Ovary (tissue), 9 donors: ENCODE results near the gene GAMT. TPM values are rescaled to one million over a fixed set of nuclear protein-coding genes. Genes with fewer than 3 reads are reported as not detected.

Experiments
- DNase-seq, 5 donors: peaks; one replicate each; pipeline ENCODE4 v3.0.0-alpha.2; 2019 to 2020
- H3K27ac ChIP-seq, 2 donors: fragments of 200-600 bp; one replicate each; pipeline versions ENCODE4 v1.5.1 to v1.8.0; 2019 to 2022
- H3K27me3 ChIP-seq: fragments of 200-600 bp; one replicate; pipeline ENCODE4 v1.8.0; 2022
- H3K36me3 ChIP-seq: fragments of 200-600 bp; sonication (generic); one replicate; pipeline ENCODE4 v1.5.1; 2019
- H3K4me1 ChIP-seq: one replicate; pipeline ENCODE4 v1.8.1; 2013; ENCODE audit warnings: mild to moderate bottlenecking, moderate library complexity; ENCODE audit not compliant: insufficient read depth
- H3K4me3 ChIP-seq: fragments of 200-600 bp; sonication (generic); one replicate; pipeline ENCODE4 v1.5.1; 2017
- H3K9me3 ChIP-seq, 2 donors: fragments of 200-600 bp in 1 of 2; sonication (generic) in 1 of 2; one replicate each; pipeline versions ENCODE4 v1.5.1 to v1.8.1; 2013 to 2019; ENCODE audit warnings: mild to moderate bottlenecking in 1 of 2, moderate library complexity in 1 of 2
- CTCF ChIP-seq, 3 donors: fragments of 450-650 bp in 2 of 3; fragments of 200-600 bp in 1 of 3; IDR thresholded peaks; one replicate each; pipeline versions ENCODE4 v1.5.1 to v1.8.0; 2016 to 2022; ENCODE audit warnings: antibody characterized with exemption in 3 of 3, mild to moderate bottlenecking in 1 of 3
- EP300 ChIP-seq: sonication (generic); formaldehyde crosslinking; IDR thresholded peaks from one replicate; pipeline ENCODE4 v1.6.1; 2017; ENCODE audit warnings: antibody characterized with exemption
- POLR2A ChIP-seq: fragments of 450-650 bp; IDR thresholded peaks from one replicate; pipeline ENCODE4 v1.6.1; 2017; ENCODE audit warnings: antibody characterized with exemption, mild to moderate bottlenecking, moderate library complexity
- WGBS, 3 donors: extraction: QIAGEN DNeasy Blood & Tissue Kit in 1 of 3; methylation state at CpG; one replicate each; pipeline versions ENCODE4 v1.1.5 to v1.1.7; 2013 to 2017; 5-methylcytosine and 5-hydroxymethylcytosine counted together
- intact Hi-C, 4 donors: fragments of 100-400 bp; cut with DNase I; formaldehyde crosslinking; loops; one replicate each; pipeline versions ENCODE4 v1.11.0 to v1.15.1; 2022 to 2023
- polyA plus RNA-seq, 2 donors: library from polyadenylated mRNA; stranded (reverse); fragments of 200-250 nt in 1 of 2; fragments of 350-450 nt in 1 of 2; fragmentation: Illumina TruSeq in 1 of 2; extraction: RNeasy Lipid Tissue Mini Kit (QIAGEN cat#74804) in 1 of 2; gene quantifications; one replicate each; pipeline ENCODE4 v1.2.3, GENCODE V29; 2013 to 2014
- total RNA-seq, 7 donors: library from RNA; depleted of rRNA in 2 of 7; stranded (reverse); fragments of >200 nt in 2 of 7; fragmentation: NEBNext Ultra II Directional in 3 of 7; extraction: Animal tissue kit (Norgen Biotek cat#: 25700) in 3 of 7; gene quantifications; one replicate each; pipeline versions ENCODE4 v1.1.0 to v1.2.4, GENCODE V29; 2016 to 2023
- donor health status: DM: no; HTN: no; CAD: no; lungs with moderate emphysema.
- donor health status: DM: no; HTN: no; CAD: no.
- donor health status: Bipolar disorder and iron deficiency.
- donor health status: DM: yes; HTN: yes; CAD: no.
- donor health status: DM: no; HTN: no; CAD: no.
- donor health status: DM: yes; HTN: yes; CAD: no.

The GAMT gene
- total and polyA plus RNA-seq, 9 donors = 8.0 to 34.1 (median 17.0) TPM

DNA sequence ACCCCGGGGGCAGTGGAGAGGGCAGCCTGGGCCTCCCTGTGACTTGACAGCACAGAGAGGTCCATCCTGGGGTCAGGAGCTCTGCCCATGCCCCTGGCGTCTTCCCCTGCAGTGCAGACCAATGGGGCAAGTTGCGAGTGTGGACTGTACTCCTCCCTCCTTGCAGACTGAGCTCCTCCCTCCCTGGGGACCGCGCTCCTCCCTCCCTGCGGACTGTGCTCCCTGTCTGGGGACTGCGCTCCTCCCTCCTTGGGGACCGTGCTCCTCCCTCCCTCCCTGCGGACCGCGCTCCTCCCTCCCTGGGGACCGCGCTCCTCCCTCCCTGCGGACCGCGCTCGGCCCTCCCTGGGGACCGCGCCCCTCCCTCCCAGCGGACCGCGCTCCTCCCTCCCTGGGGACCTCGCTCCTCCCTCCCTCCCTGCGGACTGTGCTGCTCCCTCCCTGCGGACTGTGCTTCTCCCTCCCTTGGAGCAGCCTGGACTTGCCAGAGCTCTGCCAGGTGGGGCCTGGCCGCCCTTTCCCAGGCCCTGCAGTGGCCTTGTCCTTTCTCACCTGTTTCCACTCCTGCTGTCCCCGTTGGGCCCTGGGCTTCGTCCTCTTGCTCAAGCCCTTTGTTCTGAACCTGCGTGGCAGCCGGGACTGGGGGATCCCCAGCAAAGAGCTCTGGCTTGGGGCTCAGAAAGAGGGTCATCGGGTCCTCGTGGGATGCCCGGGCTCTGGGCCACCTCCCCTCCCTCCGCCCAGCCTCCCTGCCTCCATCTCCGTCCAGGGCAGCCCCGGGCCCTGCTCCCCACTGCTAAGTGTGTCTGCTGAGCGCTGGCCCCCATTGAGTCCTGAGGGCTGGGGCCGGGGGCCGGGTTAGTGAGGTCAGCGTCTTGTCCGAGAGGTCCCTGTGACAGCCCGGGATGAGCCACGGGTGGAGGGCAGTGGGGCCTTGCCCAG lies 6.8 kb downstream of the GAMT start:
- Histone ChIP-seq H3K36me3 (no peaks in the 10 kb centered on the region), H3K4me3 (no peak overlapping the region), H3K27ac (no peak overlapping the region), H3K27me3 (no peaks in the 10 kb centered on the region), H3K4me1 (no peaks in the 10 kb centered on the region), H3K9me3 (no peaks in the 10 kb centered on the region)
- TF ChIP-seq CTCF (IDR thresholded peaks at IDR 0.05) = no peak
- TF ChIP-seq POLR2A = no peak
- TF ChIP-seq EP300 = no peak
- no peak for DNase-seq
- intact Hi-C loops = no loop called here
- WGBS, 3 donors = 38 to 63% (median 41%) methylated on average over 30 to 43 of the region's 43 CpGs

DNA sequence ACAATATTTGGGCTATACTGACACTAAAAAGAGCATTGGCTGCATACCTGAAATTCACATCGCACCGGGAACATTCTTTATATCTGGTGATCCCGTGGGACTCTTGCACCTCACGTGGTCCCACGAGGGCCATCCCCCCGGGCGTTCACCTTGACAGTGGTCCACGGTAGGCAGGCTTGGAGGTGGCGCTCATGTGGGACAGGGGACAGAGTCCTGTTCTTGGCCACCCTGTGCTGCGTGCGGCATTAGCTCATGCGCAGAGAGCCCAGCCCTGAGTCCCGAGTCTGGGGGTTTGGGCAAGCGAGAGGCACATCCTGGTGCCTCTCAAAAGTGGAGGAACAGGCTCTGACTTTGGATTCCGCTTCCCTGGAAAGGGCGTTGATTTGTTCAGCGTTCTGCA lies 7.5 kb downstream of the GAMT start:
- H3K27ac ChIP-seq = no peak overlapping the region
- H3K27me3 ChIP-seq = no peaks in the 10 kb centered on the region
- H3K4me3 ChIP-seq = no peak overlapping the region
- H3K4me1 ChIP-seq = no peaks in the 10 kb centered on the region
- 84 to 88% (median 85%) methylated on average over 17 of the region's 17 CpGs for WGBS, 3 donors
- H3K9me3 ChIP-seq = no peaks in the 10 kb centered on the region
- TF ChIP-seq POLR2A (no peak), CTCF (IDR thresholded peaks at IDR 0.05) (no peak), EP300 (no peak)
- no peaks in the 10 kb centered on the region for H3K36me3 ChIP-seq
- no peak for DNase-seq
- intact Hi-C loops = no loop called here

DNA sequence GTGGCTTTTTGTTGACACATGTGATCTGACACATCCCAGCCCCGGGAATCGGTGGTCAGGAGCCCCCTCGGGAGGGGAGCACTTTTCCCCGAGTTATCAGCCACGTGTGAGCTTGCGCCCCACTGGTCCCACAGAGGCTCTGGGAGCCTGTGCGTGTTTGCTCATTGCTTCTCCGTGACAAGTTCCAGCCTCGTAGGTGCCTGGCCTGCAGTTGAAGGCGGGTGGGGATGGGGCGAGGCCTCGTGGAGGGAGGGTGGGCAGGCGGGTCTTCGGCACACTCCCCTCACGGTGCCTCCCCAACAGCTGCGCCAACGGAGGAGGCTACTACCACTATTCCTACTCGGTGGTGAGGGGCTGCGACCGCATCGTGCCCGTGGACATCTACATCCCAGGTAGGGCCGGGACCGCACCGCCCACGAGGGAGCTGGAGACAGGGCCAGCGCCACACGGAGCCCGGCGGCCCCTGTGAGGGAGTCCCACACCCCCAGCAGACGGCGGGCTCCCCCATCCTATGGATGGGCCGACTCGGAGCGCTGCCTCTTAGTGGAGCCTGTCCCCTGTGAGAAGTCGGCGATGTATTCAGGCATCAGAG lies 8.3 kb downstream of the GAMT start:
- 89 to 91% (median 91%) methylated on average over 37 of the region's 37 CpGs for WGBS, 3 donors
- no peaks in the 10 kb centered on the region for H3K9me3 ChIP-seq
- H3K27ac ChIP-seq = no peak overlapping the region
- no peaks in the 10 kb centered on the region for H3K4me1 ChIP-seq
- no peaks in the 10 kb centered on the region for H3K27me3 ChIP-seq
- H3K4me3 ChIP-seq = no peak overlapping the region
- intact Hi-C loops = no loop called here
- TF ChIP-seq CTCF (IDR thresholded peaks at IDR 0.05) = no peak
- H3K36me3 ChIP-seq = no peaks in the 10 kb centered on the region
- DNase-seq = no peak

DNA sequence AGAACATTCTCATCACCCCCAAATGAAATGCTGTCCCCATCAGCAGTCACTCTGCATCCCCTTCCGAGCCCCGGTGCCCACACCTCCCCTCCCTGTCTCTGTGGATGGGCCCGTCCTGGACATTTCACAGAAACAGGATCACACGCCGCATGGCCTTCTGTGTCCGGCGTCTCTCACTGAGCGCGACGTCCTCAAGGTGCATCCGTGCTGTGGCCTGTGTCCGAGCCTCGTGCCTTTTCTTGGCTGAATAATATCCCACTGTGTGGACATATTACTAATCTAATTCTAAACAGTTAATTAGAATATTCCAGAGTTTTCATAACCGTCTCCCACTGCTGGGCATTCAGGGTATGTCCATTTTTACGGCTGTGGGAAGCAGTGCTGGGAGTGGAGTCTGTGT lies 8.9 kb downstream of the GAMT start:
- no peaks in the 10 kb centered on the region for H3K36me3 ChIP-seq

More for the DNA sequence above, 8.9 kb downstream of the GAMT start:
- DNase-seq = no peak
- no peak overlapping the region for H3K27ac ChIP-seq
- TF ChIP-seq CTCF (IDR thresholded peaks at IDR 0.05) (no peak), EP300 (no peak), POLR2A (no peak)
- WGBS, 3 donors = 92 to 94% (median 92%) methylated on average over 15 of the region's 15 CpGs
- H3K4me1 ChIP-seq = no peaks in the 10 kb centered on the region
- no peaks in the 10 kb centered on the region for H3K9me3 ChIP-seq
- no peak overlapping the region for H3K4me3 ChIP-seq
- intact Hi-C loops = no loop called here
- no peaks in the 10 kb centered on the region for H3K27me3 ChIP-seq
